Measurements from ENCODE around the gene HELLS. TPM values are rescaled to one million over a fixed set of nuclear protein-coding genes. Genes with fewer than 3 reads are reported as not detected.
"Not testable (repeated sequence)": the region's sequence is repeated elsewhere in the genome, so short reads cannot be mapped to it uniquely, and the experiment has no call there.

The HELLS gene
- total RNA-seq, 1 experiment from 2014 or later, result 95.2 TPM

DNA sequence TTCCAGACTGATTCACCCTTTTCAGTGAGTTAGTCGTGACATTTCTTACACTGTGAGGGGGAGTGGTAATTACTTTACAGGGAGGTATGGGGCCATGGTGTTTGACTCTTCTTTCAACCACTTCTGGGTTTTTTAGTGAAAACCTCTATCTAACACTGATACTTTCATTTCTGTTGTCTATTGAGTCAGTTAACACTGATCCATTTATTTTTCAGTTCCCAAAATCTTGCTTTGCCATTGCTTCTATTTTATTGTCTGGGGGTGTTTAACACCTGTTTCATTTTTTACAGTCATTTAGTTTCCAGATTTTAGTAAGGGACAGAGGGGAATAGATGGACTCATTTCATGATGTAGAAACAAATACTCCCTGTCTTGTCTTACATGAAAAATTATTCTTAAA lies 61.5 kb downstream of the HELLS start:
- DNase-seq (ENCODE audit: low read depth), result no peak

DNA sequence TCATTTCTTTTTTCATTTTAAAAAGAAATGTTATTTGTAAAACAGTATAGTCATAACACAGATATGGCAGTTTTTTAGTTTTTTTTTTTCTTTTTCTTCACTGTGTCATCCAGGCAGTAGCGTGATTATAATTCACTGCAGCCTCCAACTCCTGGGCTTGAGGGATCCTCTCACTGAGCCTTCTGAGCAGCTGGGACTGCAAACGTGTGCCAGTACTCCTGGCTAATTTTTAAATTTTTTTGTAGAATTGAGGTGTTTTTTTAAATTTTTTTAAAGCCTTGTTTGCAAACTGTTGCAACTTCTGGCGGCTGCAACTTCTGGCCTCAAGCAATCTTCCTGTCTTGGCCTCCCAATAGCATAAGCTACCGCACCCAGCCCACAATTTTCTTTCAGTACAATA lies 63.0 kb downstream of the HELLS start:
- no peak for DNase-seq (ENCODE audit: low read depth)

DNA sequence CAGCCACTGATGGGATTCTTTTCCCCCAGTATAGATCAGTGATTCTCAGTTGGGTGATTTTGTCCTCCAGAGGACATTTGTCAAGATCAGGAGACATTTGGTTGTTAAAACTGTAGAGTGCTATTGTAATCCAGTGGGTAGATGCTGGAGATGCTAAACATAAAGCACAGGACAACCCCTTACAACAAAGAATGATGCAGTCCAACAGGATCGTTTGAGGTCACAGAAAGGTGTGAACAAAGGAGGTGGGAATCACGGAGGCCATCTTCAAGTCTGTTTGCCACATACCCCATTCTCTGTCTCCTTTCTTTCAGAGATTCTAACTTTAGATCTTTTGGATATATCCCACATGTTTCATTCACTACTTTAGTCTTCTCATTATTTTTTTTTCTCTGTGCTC lies 69.0 kb downstream of the HELLS start:
- DNase-seq (ENCODE audit: low read depth), result no peak

DNA sequence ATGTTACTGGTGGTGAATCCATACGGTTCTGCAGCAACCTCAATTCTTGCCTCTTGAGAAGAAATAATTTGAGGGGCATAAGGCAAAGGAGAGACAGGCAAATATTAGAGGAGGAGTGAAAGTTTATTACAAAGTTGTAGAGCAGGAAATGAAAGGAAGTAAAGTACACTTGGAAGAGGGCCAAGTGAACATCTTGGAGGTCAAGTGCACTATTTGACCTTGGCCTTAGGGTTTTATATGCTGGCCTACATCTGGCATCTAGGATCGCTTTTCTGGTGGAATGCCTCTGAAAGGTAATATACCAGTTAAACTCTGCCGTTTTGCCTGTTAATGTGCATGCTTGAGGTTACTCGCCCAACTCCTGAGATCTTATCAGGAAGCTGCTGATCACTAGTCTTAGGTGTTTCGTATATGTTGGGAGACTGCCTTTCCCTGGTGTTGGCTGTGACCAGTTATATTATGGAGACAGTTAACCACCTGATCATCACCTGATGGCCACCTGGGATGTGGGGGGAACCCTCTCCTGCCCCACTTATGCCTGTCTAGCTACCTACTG lies 71.9 kb downstream of the HELLS start:
- DNase-seq (ENCODE audit: low read depth), result peak; percentile 23

DNA sequence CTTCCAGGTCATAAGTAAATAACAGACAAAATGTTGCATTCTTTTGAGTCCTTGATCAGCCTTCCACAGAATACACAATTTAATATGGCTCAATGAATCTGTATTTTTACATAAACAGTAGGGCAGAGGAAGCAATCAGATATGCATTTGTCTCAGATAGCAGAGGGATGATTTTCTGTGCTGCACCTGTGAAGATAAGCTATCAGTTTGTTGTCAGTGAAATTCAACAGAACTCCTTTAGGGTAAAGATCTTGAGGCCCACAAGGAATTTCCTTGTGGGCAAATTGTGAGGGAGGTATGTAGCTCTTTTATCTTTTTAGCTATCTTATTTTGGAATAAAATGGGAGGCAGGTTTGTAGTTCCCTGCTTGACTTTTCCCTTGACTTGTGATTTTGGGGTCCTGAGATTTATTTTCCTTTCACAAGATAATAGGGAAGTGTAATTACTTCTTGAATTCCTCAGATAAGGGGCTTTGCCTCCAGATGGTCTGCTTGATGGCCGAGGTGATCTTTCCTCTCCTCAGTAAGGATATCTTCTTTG lies 77.1 kb downstream of the HELLS start:
- no peak for DNase-seq (ENCODE audit: low read depth)

DNA sequence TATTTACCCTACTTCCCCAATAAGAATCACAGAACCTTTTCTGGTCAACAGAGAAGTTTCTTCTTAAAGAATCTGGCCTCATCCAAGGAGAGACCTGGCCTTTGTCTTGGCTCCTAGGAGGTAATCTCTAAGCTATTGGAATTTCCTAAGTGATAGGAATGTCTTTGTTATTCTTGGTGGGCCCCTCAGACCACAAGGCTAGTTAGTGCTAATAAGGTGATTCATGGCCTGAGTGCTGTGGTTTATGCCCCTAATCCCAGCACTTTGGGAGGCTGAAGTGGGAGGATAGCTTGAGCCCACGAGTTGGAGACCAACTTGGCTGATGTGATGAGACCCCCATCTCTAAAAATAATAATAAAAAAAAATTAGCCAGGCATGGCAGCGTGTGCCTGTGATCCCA lies 78.0 kb downstream of the HELLS start:
- no peak for DNase-seq (ENCODE audit: low read depth)

DNA sequence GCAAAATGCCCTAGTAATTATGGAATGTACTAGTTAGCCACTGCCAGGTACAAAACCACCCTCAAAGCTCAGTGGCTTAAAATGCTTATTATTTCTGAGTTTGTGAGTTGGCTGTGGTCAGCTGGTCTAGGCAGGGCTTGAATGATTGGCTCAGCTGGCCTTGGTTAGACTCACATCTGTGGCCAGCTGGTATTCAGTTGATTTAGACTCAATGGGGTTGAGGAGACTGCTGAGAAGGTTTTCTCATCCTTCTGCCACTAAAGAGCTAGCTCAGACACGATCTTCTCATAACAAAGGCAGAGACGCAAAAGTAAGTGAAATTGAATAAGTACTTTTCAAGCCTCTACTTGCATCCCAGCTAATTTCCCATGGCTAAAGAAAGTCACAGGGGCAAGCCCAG lies 80.9 kb downstream of the HELLS start:
- DNase-seq (ENCODE audit: low read depth), result no peak

DNA sequence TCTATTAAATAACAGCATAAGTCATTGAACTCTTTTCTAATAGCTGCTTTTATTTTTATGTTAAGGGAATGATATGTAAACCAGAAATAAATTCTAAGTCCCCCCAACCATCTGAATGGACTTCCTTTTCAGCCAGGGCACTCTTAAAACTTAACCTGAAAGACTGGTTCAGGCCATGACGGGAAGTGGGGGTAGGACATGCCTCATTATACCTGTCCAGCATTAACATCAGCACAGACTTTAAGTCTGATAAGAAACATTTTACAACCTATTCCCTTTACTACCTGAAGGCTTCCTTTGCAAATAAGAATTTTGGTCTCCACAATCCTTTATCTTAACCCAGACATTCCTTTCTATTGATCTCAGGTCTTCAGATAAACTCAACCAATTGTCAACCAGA lies 81.9 kb downstream of the HELLS start:
- no peak for DNase-seq (ENCODE audit: low read depth)

DNA sequence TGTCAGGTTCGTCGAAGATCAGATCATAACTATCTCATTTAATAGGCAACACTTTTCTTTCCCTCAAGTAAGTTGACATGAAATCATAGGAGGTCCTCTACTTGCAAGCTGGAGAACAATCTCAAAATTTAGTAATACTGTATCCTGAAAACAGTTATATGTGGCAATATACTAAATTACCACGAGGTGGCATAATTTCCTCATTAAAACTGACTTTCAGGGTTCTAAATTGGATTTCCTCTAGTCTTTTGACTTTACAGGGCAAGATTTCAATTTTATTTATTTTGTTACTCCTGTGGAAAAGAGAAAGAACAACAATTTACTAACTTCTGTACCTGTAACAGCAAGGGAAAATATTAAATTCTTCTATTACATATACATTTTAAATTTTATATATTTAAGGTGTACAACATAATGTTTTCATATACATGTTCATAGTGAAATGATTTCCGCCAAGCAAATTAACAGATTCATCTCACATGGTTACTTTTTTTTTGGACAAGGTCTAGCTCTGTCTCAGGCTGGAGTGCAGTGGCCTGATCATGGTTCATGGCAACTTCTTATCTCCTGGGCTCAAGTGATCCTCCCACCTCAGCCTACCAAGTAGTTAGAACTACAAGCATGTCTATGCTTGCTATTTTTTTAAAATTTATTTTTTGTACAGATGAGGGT lies 84.6 kb downstream of the HELLS start:
- peak; percentile 19 for DNase-seq (ENCODE audit: low read depth)

DNA sequence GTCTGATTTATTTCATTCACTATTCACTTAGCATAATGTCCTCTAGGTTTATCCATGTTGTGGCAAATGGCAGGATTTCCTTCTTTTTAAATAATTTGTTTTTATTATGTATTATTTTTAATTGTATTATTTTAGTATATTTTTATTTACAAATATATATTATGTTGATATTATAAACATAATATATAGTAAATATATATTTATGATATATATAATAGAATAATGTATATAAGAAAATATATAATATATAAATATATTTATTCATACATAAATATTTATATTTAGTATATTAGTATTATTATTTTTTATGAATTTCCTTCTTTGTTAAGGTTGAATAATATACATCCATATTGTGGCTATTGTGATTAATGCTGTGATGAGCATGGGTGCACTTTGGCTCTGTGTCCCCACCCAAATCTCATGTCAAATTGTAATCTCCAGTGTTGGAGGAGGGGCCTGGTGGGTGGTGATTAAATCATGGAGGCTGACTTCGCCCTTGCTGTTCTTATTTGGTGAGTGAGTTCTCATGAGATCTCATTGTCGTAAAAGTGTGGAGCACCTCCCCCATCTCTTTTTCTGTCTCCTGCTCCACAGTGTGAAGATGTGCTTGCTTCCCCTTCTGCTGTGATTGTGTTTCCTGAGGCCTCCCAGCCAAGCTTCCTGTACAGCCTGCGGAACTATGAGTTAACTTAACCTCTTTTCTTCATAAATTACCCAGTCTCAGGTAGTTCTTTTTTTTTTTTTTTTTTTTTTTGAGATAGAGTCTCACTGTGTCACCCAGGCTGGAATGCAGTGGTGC lies 85.7 kb downstream of the HELLS start:
- DNase-seq (ENCODE audit: low read depth), result no peak

DNA sequence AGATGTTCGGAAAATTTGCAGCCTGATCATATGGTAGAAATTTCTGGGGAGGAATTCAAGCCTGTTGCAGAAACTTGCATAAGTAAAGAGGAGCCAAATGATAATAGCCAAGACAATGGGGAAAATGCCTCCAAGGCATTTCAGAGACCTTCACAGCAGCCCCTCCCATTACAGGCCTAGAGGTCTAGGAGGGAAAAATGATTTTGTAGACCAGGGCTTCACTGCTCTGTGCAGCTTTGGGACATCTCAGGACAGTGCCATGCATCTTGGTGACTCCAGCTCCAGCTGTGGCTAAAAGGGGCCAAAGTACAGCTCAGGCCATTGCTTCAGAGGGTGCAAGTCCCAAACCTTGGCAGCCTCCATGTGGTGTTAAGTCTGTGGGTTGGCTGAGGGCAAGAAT lies 87.4 kb downstream of the HELLS start:
- DNase-seq (ENCODE audit: low read depth), result no peak

DNA sequence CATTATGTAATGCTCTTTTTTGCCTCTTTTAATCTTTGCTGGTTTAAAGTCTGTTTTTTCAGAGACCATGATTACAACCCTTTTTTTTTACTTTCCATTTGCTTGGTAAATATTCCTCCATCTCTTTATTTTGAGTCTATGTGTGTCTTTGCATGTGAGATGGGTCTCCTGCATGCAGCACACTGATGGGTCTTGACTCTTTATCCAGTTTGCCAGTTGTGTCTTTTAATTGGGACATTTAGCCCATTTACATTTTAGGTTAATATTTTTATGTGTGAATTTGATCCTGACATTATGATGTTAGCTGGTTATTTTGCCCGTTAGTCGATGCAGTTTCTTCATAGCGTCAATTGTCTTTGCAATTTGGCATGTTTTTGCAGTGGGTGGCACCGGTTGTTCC lies 92.5 kb downstream of the HELLS start:
- not testable (repeated sequence) for DNase-seq (ENCODE audit: low read depth)

DNA sequence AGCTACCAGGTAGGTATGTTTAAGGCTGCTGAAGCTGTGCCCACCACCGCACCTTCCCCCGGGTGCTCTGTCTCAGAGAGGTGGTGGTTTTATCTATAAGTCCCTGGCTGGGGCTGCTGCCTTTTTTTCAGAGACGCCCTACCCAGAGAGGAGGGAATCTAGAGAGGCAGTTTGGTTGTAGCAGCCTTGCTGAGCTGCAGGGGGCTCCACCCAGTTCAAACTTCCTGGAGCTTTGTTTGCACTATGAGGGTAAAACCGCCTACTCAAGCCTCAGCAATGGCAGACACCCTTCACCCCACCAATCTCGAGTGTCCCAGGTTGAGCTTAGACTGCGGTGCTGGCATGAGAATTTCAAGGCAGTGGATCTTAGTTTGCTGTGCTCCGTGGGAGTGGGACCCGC lies 94.3 kb downstream of the HELLS start:
- no peak for DNase-seq (ENCODE audit: low read depth)

DNA sequence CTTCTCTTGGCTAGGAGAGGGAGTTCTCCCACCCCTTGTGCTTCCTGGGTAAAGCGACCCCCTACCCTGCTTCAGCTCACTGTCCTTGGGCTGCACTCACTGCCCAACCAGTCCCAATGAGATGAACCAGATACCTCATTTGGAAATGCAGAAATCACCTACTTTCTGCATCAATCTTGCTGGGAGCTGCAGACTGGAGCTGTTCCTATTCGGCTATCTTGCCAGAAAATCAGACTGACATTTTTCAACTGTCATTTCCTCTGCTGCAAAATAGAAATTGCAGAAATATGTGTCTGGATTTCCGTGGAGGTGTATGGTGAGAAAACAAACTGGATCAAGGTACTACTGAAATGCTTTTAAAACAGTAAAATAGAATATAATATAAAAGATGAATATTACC lies 95.0 kb downstream of the HELLS start:
- no peak for DNase-seq (ENCODE audit: low read depth)

DNA sequence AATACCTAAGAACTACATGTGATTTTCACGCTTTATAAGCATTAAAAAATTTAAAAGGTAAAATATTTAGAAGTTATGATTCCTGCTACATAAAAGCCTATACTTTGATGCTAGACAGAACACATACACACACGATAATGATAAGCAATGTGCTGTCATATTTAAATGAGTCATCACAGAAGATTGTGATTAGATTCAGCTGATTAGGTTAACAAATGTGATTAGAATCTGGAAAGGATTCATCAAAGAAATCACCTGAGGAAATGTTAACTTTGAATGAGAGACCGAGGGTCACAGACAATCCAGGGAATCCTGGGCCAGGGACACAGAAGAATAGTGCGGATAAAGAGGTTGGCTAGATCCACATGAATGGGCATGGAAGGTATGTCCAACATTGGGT lies 95.9 kb downstream of the HELLS start:
- no peak for DNase-seq (ENCODE audit: low read depth)

DNA sequence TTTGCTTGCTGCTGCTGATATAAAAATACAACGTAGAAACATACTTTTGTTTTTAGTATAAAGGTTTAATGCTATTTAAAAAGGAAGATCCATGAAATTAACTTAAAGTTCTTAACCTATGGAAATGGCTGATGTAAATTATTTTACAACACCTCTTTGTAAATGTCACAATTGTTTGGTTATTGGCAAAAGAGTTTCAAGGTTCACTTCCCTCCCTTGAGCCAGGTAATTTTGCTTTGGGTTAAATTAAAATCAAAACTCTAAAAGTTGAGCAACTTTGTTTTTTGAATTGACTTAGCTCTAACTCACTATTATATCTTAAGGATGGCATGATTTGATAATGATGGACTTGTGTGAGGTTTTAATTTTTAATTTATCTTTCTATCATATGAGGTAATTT lies 98.8 kb downstream of the HELLS start:
- DNase-seq (ENCODE audit: low read depth), result no peak

DNA sequence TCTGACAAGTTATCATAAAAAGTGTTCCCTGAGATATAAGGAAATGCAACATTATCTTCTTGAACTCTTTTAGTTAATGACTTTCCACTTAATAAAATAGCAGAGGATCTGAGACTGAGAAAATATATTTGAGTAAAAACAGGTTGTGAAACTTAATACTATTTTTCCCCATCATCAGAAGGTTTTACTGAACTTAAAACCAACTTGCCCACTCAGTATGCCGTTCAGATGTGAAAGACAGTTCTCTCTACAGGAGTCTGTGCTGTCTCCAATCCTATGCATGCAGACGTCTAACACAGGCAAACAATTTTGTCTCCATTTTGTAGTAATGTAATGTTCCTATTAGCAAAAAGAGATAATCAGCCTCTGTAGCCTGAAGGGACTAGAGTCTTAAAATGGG lies 99.7 kb downstream of the HELLS start:
- no peak for DNase-seq (ENCODE audit: low read depth)

Other genes starting within 250 kb of the HELLS start
- 21.8 and 29.6 TPM in 2 replicates for gene NOC3L, start 182.8 kb upstream of the HELLS start, total RNA-seq (2014; rRNA removed; shearing (Covaris generic))
- gene TBC1D12, start 143.2 kb upstream of the HELLS start, total RNA-seq (2014; rRNA removed; shearing (Covaris generic)), result 2.3 and 10.7 TPM in 2 replicates
- gene CYP2C18, start 137.9 kb downstream of the HELLS start, total RNA-seq (2014; rRNA removed; shearing (Covaris generic)), result not detected in 2 replicates
- gene CYP2C19, start 216.9 kb downstream of the HELLS start, total RNA-seq (2014; rRNA removed; shearing (Covaris generic)), result not detected in 2 replicates